Measurements from ENCODE around the gene FAM98C.

The FAM98C gene

DNA sequence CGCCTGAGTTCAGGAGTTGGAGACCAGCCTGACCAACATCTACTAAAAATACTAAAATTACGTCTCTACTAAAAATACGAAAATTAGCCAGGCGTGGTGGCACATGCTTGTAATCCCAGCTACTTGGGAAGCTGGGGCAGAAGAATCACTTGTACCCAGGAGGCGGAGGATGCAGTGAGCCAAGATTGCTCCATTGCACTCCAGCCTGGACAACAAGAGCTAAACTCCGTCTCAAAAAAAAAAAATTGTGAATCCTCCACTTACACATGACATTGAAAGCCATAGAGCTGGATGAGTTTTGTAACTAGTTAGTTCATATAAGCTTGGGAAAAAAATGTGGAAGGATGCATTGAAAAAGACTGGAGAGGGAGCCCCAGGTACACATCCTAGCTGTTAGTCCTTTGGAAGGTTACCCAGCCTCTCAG lies 29.0 kb upstream of the FAM98C start:
- TF ChIP-seq CTCF (conservative IDR thresholded peaks at IDR 0.05) = no peak
- no peak for TF ChIP-seq ZFX (IDR thresholded peaks at IDR 0.05)
- H3K27ac ChIP-seq = peak overlapping the region; percentile 91

- TF ChIP-seq ZFX (IDR thresholded peaks at IDR 0.05) (peak; percentile 92; the same call in 1 of the 2 replicates), CTCF (conservative IDR thresholded peaks at IDR 0.05) (no peak)
- H3K27ac ChIP-seq = peak within 1 kb of the TSS; percentile 91
These were observed 28.4 kb upstream of the FAM98C start, which contains the start of gene PSMD8 for GRCh38 chr19:38374332-38375097. PSMD8 (plus strand) TSS chr19:38374571; CDS start chr19:38374602, 31 bp downstream.

DNA sequence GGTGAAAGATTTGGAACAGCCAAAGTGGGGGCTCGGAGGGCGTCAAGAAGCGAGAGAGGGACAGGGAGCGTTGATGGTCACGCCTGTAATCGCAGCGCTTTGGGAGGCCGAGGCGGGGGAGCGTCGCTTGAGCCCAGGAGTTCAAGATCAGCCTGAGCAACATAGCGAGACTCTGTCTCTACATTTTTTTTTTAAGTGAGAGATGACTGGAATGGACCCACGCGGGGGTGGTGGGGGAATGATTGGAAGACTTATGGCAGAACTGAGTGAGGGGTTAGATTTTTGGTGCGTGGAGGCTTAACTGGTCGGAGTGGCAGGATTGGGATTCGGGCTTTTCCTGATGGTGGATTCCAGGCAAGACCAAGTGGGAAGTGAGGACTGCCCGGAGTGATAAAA lies 27.8 kb upstream of the FAM98C start:
- TF ChIP-seq ZFX (IDR thresholded peaks at IDR 0.05) = peak; percentile 59; the same call in 1 of the 2 replicates
- no peak for TF ChIP-seq CTCF (conservative IDR thresholded peaks at IDR 0.05)
- peak overlapping the region; percentile 91 for H3K27ac ChIP-seq

DNA sequence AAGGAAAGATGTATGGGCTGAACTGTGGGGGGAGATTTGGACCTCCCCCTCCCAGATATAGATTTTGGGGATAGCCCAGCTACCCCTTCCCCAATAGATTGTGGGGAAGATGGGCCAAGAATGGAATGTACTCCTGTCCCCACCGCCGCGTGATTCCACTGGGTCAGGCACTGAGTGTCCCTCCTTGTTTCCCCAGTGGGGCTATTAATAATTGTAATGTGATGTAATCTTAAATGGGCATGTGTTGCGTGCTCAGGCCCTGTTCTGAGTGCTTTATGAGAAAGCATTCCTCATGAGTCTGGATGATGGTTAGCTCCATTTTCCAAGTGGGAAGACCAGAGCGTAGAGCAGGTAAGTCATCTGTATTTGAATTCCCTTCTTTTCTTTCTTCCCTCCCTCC lies 27.1 kb upstream of the FAM98C start:
- H3K27ac ChIP-seq = peak overlapping the region; percentile 91
- TF ChIP-seq CTCF (conservative IDR thresholded peaks at IDR 0.05) = no peak

GRCh38 chr19:38376576-38376975 lies 26.3 kb upstream of the FAM98C start:
- peak overlapping the region; percentile 91 for H3K27ac ChIP-seq
- no peak for TF ChIP-seq ZFX (IDR thresholded peaks at IDR 0.05)
- TF ChIP-seq CTCF (conservative IDR thresholded peaks at IDR 0.05) = no peak

DNA sequence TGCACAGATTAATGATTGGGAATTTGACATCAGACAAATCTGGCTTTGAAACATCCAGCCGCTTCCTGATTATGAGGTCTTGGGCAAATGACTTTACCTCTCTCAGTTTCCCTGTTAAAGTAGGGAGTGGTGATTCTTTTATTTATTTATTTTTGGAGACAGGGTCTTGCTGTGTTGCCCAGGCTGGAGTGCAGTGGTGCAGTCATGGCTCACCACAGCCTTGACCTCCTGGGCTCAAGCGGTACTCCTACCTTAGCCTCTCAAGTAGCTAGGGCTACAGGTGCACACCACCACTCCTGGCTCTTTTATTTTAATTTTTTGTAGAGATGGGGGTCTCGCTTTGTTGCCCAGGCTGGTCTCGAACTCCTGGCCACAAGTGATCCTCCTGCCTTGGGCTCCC lies 25.8 kb upstream of the FAM98C start:
- H3K27ac ChIP-seq = no peak overlapping the region

More for the DNA sequence above, 25.8 kb upstream of the FAM98C start:
- TF ChIP-seq CTCF (conservative IDR thresholded peaks at IDR 0.05) (no peak), ZFX (IDR thresholded peaks at IDR 0.05) (no peak)
